HEK293 (cell line): ENCODE data around the gene PDE4D.
A peak's percentile ranks its signal among the peaks of the same experiment; 100 is the strongest.

ENCODE experiments used
- CTCF ChIA-PET: fragments of 350-600 bp; formaldehyde crosslinking; extraction: SDS; loops from one replicate; lab custom pipeline; 2021; ENCODE audit warnings: antibody characterized with exemption; lab: Yijun Ruan, JAX
- POLR2A ChIA-PET: fragments of 300-600 bp; formaldehyde crosslinking; extraction: SDS; loops from one replicate; lab custom pipeline; 2020; ENCODE audit warnings: antibody characterized with exemption, inconsistent platforms; lab: Yijun Ruan, JAX
- H3K27ac ChIP-seq: fragments of 200-500 bp; sonication (Bioruptor generic); 2 replicates; pipeline ENCODE4 v1.5.1; 2014; ENCODE audit warnings: low read depth, low read length, control low read depth, inconsistent platforms; ENCODE audit errors: extremely low read depth
- H3K36me3 ChIP-seq, 2 experiments: fragments of 200-500 bp in 1 of 2; sonication (Bioruptor generic) in 1 of 2; 1 replicate in 1 of 2; 2 replicates in 1 of 2; pipeline ENCODE4 v1.5.1; 2014 to 2017; ENCODE audit warnings: inconsistent platforms in 2 of 2, low read length in 2 of 2; ENCODE audit not compliant: control insufficient read depth in 2 of 2, insufficient read depth in 1 of 2
- H3K4me1 ChIP-seq: fragments of 200-500 bp; sonication (Bioruptor generic); 2 replicates; pipeline ENCODE4 v1.5.1; 2014; ENCODE audit warnings: mild to moderate bottlenecking, low read length, inconsistent platforms; ENCODE audit not compliant: control insufficient read depth, insufficient read depth
- H3K4me3 ChIP-seq: 2 replicates; pipeline ENCODE4 v1.5.1; 2011; ENCODE audit warnings: low read depth, mild to moderate bottlenecking, control low read depth, low read length, moderate library complexity
- H3K9me3 ChIP-seq: fragments of 200-500 bp; sonication (Bioruptor generic); 2 replicates; pipeline ENCODE4 v1.5.1; 2014; ENCODE audit warnings: low read depth, low read length, inconsistent platforms; ENCODE audit not compliant: control insufficient read depth, insufficient read depth
- SP7 ChIP-seq: fragments of 450-650 bp; formaldehyde crosslinking; IDR thresholded peaks from 2 replicates; pipeline ENCODE4 v1.5.1; 2016; ENCODE audit warnings: missing biosample characterization, missing genetic modification characterization
- ZNF10 ChIP-seq: fragments of 450-650 bp; formaldehyde crosslinking; IDR thresholded peaks from 2 replicates; pipeline ENCODE4 v1.5.1; 2017; ENCODE audit warnings: missing biosample characterization, missing genetic modification characterization
- ZNF155 ChIP-seq: fragments of 450-650 bp; formaldehyde crosslinking; IDR thresholded peaks from 2 replicates; pipeline ENCODE4 v1.5.1; 2016; ENCODE audit warnings: missing biosample characterization, missing genetic modification characterization
- ZNF157 ChIP-seq: fragments of 450-650 bp; formaldehyde crosslinking; IDR thresholded peaks from 2 replicates; pipeline ENCODE4 v1.5.1; 2016; ENCODE audit warnings: missing biosample characterization, missing genetic modification characterization
- ZNF184 ChIP-seq: fragments of 450-650 bp; IDR thresholded peaks from 2 replicates; pipeline ENCODE4 v1.5.1; 2018; ENCODE audit warnings: missing biosample characterization, mild to moderate bottlenecking, missing genetic modification characterization
- ZNF266 ChIP-seq: fragments of 450-650 bp; formaldehyde crosslinking; IDR thresholded peaks from 2 replicates; pipeline ENCODE4 v1.5.1; 2016; ENCODE audit warnings: missing biosample characterization, missing genetic modification characterization, low read depth
- ZNF311 ChIP-seq: fragments of 450-650 bp; formaldehyde crosslinking; IDR thresholded peaks from 2 replicates; pipeline ENCODE4 v1.5.1; 2017; ENCODE audit warnings: missing biosample characterization, missing genetic modification characterization, borderline replicate concordance
- ZNF341 ChIP-seq: fragments of 450-650 bp; formaldehyde crosslinking; IDR thresholded peaks from 2 replicates; pipeline ENCODE4; 2016; ENCODE audit warnings: low read depth, missing biosample characterization, missing genetic modification characterization
- ZNF350 ChIP-seq: fragments of 450-650 bp; formaldehyde crosslinking; IDR thresholded peaks from 2 replicates; pipeline ENCODE4 v1.5.0; 2017; ENCODE audit warnings: missing biosample characterization, mild to moderate bottlenecking, missing genetic modification characterization
- ZNF558 ChIP-seq: fragments of 450-650 bp; formaldehyde crosslinking; IDR thresholded peaks from 2 replicates; pipeline ENCODE4 v1.5.1; 2016; ENCODE audit warnings: missing biosample characterization, missing genetic modification characterization
- ZNF792 ChIP-seq: fragments of 450-650 bp; formaldehyde crosslinking; IDR thresholded peaks from 2 replicates; pipeline ENCODE4 v1.5.1; 2016; ENCODE audit warnings: missing biosample characterization, missing genetic modification characterization
- ZSCAN23 ChIP-seq: fragments of 450-650 bp; formaldehyde crosslinking; IDR thresholded peaks from 2 replicates; pipeline ENCODE4 v1.5.1; 2016; ENCODE audit warnings: missing biosample characterization, missing genetic modification characterization
- TF ChIP-seq, protein P1 (sequence below): sonication (generic); formaldehyde crosslinking; IDR thresholded peaks from 2 replicates; pipeline ENCODE4 v1.8.1; 2022; ENCODE audit warnings: mild to moderate bottlenecking, moderate library complexity, missing genetic modification reagents
- TF ChIP-seq, protein P2 (sequence below): fragments of 450-650 bp; formaldehyde crosslinking; IDR thresholded peaks from 2 replicates; pipeline ENCODE4 v1.5.1; 2016; ENCODE audit warnings: missing biosample characterization, missing genetic modification characterization
- TF ChIP-seq, protein P3 (sequence below): fragments of 450-650 bp; formaldehyde crosslinking; IDR thresholded peaks from 2 replicates; pipeline ENCODE4 v1.5.1; 2017; ENCODE audit warnings: missing biosample characterization, missing genetic modification characterization
- TF ChIP-seq, protein P4 (sequence below): fragments of 450-650 bp; formaldehyde crosslinking; IDR thresholded peaks from 2 replicates; pipeline ENCODE4; 2016; ENCODE audit warnings: missing biosample characterization, missing genetic modification characterization

Gene PDE4D

DNA sequence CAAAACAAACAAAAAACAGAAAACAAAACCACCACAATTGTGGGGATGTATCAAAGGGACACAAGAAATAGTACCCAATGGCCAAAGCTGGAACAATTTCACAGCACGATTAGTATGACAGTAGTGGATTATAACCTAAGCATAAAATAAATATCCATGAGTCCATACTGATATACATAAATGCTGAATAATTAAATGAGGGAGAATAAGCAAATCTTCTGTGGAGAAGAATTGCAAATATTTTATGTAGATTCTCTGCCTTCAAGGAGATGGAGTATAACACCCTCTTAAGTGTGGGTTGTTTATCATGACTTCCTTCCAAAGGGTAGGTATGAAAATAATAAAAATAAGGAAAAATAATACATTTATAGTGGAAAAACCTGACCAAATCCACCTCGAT is 325.4 kb downstream of the PDE4D start (continued):
- TF ChIP-seq, protein P1, sequence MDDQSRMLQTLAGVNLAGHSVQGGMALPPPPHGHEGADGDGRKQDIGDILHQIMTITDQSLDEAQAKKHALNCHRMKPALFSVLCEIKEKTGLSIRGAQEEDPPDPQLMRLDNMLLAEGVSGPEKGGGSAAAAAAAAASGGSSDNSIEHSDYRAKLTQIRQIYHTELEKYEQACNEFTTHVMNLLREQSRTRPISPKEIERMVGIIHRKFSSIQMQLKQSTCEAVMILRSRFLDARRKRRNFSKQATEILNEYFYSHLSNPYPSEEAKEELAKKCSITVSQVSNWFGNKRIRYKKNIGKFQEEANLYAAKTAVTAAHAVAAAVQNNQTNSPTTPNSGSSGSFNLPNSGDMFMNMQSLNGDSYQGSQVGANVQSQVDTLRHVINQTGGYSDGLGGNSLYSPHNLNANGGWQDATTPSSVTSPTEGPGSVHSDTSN (CRISPR knock-in tag), result no peak
- no peak for TF ChIP-seq ZNF157 (tag by site-specific recombination)
- TF ChIP-seq, all 188 proteins: peak for 0

DNA sequence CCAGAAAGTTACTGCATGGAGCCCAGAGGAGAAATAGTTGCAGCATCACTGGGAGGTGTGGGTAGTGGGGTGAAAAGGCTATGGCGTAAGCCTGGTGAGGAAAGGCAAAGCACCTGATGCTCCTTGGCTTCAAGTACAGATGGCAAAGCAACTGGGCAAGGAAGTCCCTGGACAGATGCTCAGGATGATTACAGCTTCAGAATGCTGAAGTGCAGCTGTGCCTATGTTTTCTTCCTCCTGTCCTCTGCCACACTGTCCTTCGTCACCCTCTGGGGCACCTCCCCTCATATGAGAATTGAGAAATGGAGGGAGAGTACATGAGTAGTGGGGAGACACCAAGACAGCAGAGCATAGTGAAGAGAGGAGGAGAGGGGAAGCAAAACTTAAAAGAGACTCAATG is 328.0 kb downstream of the PDE4D start:
- TF ChIP-seq SP7 (tag by site-specific recombination), result no peak
- TF ChIP-seq ZNF558 (tag by site-specific recombination), result no peak
- no peak for TF ChIP-seq ZNF266 (tag by site-specific recombination)
- no peak overlapping the region for H3K4me3 ChIP-seq
- CTCF ChIA-PET, result no interaction called here
- H3K36me3 ChIP-seq, result no peaks in the 10 kb centered on the region
- POLR2A ChIA-PET, result no interaction called here
- H3K4me1 ChIP-seq, result peaks cover 14% of the 10 kb centered on the region
- H3K9me3 ChIP-seq, result no peaks in the 10 kb centered on the region
- H3K27ac ChIP-seq, result no peak overlapping the region

DNA sequence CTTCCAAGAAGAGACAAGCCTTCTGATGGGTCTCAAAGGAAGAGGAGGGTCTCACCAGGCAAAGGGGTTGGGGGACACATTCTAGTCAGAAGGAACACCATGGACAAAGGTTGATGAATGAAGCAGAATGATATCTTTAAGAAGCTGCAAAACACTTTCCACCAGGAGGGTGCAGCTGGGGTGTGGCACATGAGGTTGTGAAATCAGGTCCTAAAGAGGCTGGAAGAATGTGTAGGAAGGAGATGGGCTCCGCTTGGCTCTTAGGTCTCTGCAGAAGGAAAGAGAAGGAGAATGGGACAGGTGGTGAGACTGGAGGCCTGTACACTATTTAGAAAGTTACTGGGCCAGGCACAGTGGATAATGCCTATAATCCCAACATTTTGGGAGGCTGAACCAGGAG is 328.6 kb downstream of the PDE4D start:
- Histone ChIP-seq H3K36me3 (no peaks in the 10 kb centered on the region), H3K4me1 (peaks cover 14% of the 10 kb centered on the region), H3K9me3 (no peaks in the 10 kb centered on the region), H3K4me3 (no peak overlapping the region), H3K27ac (no peak overlapping the region)
- CTCF ChIA-PET, result no interaction called here
- POLR2A ChIA-PET, result no interaction called here
- TF ChIP-seq ZNF350, result no peak
- TF ChIP-seq, protein P2, sequence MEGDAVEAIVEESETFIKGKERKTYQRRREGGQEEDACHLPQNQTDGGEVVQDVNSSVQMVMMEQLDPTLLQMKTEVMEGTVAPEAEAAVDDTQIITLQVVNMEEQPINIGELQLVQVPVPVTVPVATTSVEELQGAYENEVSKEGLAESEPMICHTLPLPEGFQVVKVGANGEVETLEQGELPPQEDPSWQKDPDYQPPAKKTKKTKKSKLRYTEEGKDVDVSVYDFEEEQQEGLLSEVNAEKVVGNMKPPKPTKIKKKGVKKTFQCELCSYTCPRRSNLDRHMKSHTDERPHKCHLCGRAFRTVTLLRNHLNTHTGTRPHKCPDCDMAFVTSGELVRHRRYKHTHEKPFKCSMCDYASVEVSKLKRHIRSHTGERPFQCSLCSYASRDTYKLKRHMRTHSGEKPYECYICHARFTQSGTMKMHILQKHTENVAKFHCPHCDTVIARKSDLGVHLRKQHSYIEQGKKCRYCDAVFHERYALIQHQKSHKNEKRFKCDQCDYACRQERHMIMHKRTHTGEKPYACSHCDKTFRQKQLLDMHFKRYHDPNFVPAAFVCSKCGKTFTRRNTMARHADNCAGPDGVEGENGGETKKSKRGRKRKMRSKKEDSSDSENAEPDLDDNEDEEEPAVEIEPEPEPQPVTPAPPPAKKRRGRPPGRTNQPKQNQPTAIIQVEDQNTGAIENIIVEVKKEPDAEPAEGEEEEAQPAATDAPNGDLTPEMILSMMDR (tag by site-specific recombination), result no peak
- TF ChIP-seq ZNF792 (tag by site-specific recombination), result no peak
- TF ChIP-seq, protein P3, sequence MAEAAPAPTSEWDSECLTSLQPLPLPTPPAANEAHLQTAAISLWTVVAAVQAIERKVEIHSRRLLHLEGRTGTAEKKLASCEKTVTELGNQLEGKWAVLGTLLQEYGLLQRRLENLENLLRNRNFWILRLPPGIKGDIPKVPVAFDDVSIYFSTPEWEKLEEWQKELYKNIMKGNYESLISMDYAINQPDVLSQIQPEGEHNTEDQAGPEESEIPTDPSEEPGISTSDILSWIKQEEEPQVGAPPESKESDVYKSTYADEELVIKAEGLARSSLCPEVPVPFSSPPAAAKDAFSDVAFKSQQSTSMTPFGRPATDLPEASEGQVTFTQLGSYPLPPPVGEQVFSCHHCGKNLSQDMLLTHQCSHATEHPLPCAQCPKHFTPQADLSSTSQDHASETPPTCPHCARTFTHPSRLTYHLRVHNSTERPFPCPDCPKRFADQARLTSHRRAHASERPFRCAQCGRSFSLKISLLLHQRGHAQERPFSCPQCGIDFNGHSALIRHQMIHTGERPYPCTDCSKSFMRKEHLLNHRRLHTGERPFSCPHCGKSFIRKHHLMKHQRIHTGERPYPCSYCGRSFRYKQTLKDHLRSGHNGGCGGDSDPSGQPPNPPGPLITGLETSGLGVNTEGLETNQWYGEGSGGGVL (tag by site-specific recombination), result no peak
- TF ChIP-seq, protein P1 (CRISPR knock-in tag), result no peak
- no peak for TF ChIP-seq ZSCAN23 (tag by site-specific recombination)
- no peak for TF ChIP-seq ZNF184

DNA sequence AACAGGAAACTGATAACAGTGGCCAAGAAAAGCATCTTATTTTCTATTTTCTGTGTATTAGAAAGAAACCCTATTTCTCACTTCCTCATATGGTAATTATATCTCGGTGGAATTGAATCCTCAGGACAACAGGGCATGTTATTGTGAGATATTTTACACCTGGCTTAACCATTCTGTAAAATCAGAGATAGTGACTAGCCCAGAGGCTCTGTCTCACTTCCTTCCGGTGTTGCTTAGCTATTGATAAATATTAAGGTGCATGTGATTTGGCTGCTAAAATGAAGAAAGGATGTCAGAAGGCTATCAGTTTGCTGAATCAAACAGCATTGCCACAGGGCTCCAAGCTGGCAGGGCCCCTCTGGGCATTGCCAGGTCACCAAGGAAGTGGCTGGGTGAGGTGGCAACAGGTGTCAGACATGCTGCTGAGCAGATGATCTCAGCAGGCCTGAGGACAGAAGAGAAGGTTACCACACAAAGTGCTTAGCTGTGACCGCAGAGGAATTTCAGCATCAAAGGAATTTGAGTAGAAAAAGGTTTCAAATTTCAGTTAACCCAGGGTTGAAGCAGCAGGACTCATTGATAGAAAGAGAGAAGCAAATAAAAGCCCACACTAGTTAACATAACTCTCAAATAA is 330.7 kb downstream of the PDE4D start:
- Histone ChIP-seq H3K9me3 (no peaks in the 10 kb centered on the region), H3K4me3 (no peak overlapping the region), H3K36me3 (no peaks in the 10 kb centered on the region), H3K27ac (no peak overlapping the region), H3K4me1 (peaks cover 13% of the 10 kb centered on the region)
- POLR2A ChIA-PET, result no interaction called here
- CTCF ChIA-PET, result no interaction called here
- TF ChIP-seq ZNF10 (tag by site-specific recombination) (peak; percentile 49; the same call in 1 of the 2 replicates), ZNF155 (tag by site-specific recombination) (no peak), ZNF341 (no peak), ZNF311 (tag by site-specific recombination) (no peak), ZNF157 (tag by site-specific recombination) (no peak)
- TF ChIP-seq, protein P4, sequence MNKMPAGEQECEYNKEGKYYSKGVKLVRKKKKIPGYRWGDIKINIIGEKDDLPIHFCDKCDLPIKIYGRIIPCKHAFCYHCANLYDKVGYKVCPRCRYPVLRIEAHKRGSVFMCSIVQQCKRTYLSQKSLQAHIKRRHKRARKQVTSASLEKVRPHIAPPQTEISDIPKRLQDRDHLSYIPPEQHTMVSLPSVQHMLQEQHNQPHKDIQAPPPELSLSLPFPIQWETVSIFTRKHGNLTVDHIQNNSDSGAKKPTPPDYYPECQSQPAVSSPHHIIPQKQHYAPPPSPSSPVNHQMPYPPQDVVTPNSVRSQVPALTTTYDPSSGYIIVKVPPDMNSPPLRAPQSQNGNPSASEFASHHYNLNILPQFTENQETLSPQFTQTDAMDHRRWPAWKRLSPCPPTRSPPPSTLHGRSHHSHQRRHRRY (tag by site-specific recombination), result no peak
